ENCODE measurements around the gene ANKRD13B. TPM values are rescaled to one million over a fixed set of nuclear protein-coding genes. Genes with fewer than 3 reads are reported as not detected.
A peak's percentile ranks its signal among the peaks of the same experiment; 100 is the strongest.

The ANKRD13B gene
- total and polyA plus RNA-seq, 8 donors, result 1.8 to 12.3 (median 4.2) TPM; not detected in 1

DNA sequence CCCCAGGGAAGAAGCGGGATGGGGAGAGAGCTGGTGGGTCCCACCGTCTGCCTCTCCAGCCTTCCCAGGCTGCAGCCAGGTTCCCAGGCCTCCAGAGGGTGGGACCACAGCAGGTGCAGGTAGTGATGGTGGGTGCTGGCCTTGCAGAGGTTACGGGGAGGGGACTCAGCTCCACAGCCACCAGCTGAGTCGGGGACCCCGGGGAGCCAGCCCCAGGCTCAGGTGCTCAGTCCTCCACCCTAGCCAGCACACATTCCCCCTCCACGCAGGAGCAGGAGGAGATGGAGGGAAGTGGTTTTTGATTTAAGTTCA is 19.4 kb upstream of the ANKRD13B start:
- Histone ChIP-seq H3K27me3 (no peaks in the 10 kb centered on the region), H3K36me3 (peaks cover 36 to 62% (median 55%) of the 10 kb centered on the region in 4 donors), H3K9me3 (no peaks in the 10 kb centered on the region), H3K4me3 (no peak overlapping the region), H3K27ac (peak overlapping the region in 1 of 5 donors; percentile 18), H3K4me1 (peaks cover 26 to 72% (median 67%) of the 10 kb centered on the region in 4 donors)
- intact Hi-C loops (cut with DNase I; ENCODE audit: low total_unique reads), result no loop called here
- 76 to 86% (median 83%) methylated on average over 5 to 6 of the region's 6 CpGs for WGBS, 5 donors
- DNase-seq, result no peak
- TF ChIP-seq, protein P1, sequence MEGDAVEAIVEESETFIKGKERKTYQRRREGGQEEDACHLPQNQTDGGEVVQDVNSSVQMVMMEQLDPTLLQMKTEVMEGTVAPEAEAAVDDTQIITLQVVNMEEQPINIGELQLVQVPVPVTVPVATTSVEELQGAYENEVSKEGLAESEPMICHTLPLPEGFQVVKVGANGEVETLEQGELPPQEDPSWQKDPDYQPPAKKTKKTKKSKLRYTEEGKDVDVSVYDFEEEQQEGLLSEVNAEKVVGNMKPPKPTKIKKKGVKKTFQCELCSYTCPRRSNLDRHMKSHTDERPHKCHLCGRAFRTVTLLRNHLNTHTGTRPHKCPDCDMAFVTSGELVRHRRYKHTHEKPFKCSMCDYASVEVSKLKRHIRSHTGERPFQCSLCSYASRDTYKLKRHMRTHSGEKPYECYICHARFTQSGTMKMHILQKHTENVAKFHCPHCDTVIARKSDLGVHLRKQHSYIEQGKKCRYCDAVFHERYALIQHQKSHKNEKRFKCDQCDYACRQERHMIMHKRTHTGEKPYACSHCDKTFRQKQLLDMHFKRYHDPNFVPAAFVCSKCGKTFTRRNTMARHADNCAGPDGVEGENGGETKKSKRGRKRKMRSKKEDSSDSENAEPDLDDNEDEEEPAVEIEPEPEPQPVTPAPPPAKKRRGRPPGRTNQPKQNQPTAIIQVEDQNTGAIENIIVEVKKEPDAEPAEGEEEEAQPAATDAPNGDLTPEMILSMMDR (IDR thresholded peaks at IDR 0.05), result no peak
- no peak for TF ChIP-seq POLR2AphosphoS5 (IDR thresholded peaks at IDR 0.05)

DNA sequence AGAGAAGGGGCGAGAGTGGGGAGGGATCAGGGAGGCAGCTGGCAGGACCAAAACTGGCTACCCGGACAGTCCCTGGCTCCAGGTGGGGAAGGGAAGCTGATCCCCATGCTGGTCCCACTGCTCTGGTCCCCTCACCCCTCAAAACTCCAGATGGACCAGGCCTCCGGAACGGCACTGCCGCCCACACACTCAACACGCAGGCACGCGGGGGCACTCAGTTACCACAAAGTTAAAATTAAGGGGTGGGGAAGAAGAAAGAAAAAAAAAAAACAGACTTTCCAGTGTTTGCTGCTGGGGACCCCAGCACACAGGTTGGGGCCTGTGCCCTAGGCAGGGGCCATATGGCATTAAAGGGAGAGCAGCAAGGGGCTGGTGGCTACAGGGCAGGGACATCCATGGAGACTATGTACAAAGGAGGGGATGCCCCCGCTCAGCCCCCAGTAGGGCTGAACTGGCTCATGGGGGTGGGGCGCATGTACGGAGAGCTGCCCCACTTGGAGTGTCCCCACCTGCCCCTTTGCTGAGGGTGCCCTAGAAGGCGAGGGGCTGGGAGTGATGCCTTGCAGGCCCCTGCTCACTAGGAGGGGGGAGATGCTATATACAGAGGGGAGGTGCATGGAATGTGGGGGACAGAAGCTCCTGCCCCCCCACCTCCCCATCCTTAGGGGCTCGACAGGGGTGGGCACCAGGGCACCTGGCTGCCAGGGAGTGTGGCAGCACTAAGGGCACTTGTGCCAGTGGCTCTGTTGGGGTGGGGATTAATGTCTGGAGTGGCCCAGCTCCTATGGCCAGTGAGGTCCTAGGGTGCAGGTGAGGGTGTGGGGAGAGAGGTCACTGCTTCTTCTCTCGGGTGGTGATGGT is 18.8 kb upstream of the ANKRD13B start:
- WGBS, 5 donors, result 84 to 89% (median 88%) methylated on average over 13 to 14 of the region's 14 CpGs
- intact Hi-C loops (cut with DNase I; ENCODE audit: low total_unique reads), result no loop called here
- Histone ChIP-seq H3K4me3 (no peak overlapping the region), H3K36me3 (peaks cover 36 to 68% (median 61%) of the 10 kb centered on the region in 4 donors), H3K27me3 (no peaks in the 10 kb centered on the region), H3K4me1 (peaks cover 24 to 67% (median 63%) of the 10 kb centered on the region in 4 donors), H3K9me3 (no peaks in the 10 kb centered on the region), H3K27ac (peak overlapping the region in 4 of 5 donors; percentile 6 to 38 (median 27))
- TF ChIP-seq, protein P1 (IDR thresholded peaks at IDR 0.05), result no peak
- TF ChIP-seq POLR2AphosphoS5 (IDR thresholded peaks at IDR 0.05) (no peak), EP300 (IDR thresholded peaks at IDR 0.05) (no peak), POLR2A (IDR thresholded peaks at IDR 0.05) (no peak)
- DNase-seq, result no peak

DNA sequence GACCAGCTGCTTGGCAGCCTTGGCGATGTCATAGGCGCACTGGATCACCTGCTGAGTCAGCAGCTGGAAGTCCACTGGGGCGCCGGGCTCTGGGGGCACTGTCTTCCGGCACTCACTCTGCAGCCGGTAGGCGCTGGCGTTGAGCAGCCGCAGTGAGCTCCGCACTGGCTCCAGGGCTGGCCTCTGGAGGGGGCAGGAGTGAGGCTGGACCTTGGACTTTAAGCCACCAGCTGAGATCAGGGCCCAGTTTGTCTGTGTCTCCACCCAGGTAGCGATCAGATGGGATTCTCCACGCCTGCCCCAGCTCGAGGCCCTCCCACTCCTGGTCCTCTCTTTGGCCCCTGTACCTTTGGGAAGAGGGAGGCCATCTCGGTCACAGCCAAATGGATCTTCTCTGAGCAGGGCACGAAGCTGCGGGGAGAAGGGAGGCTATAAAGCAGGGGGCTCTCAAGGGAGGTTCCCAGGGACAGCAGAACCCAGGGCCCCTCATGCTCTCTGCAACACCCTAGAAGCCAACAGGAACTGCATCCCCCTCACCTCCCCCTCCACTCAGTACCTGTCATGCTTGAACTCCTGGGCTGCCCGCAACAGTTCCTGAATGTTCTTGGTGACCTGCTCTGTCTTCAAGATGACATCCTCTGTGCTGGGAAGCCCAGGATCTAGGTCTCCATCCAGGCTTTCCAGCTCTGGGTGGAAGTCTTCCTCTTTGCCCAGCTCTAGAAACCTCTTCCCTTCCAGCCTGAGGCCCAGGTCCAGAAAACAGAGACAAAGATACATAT is 18.0 kb upstream of the ANKRD13B start:
- H3K27me3 ChIP-seq, result no peaks in the 10 kb centered on the region
- H3K27ac ChIP-seq, result peak overlapping the region in 4 of 5 donors; percentile 6 to 38 (median 23)
- DNase-seq, result peak; percentile 69 to 92
- TF ChIP-seq POLR2AphosphoS5 (IDR thresholded peaks at IDR 0.05) (peak in 1 of 3 donors; percentile 23), POLR2A (IDR thresholded peaks at IDR 0.05) (no peak), EP300 (IDR thresholded peaks at IDR 0.05) (no peak)
- TF ChIP-seq, protein P1 (IDR thresholded peaks at IDR 0.05), result no peak
- intact Hi-C loops (cut with DNase I; ENCODE audit: low total_unique reads), result no loop called here
- 34 to 69% (median 53%) methylated on average over 9 to 17 of the region's 17 CpGs for WGBS, 5 donors
- no peaks in the 10 kb centered on the region for H3K9me3 ChIP-seq
- peaks cover 17 to 59% (median 56%) of the 10 kb centered on the region in 4 donors for H3K4me1 ChIP-seq
- peaks cover 36 to 75% (median 67%) of the 10 kb centered on the region in 4 donors for H3K36me3 ChIP-seq
- no peak overlapping the region for H3K4me3 ChIP-seq

DNA sequence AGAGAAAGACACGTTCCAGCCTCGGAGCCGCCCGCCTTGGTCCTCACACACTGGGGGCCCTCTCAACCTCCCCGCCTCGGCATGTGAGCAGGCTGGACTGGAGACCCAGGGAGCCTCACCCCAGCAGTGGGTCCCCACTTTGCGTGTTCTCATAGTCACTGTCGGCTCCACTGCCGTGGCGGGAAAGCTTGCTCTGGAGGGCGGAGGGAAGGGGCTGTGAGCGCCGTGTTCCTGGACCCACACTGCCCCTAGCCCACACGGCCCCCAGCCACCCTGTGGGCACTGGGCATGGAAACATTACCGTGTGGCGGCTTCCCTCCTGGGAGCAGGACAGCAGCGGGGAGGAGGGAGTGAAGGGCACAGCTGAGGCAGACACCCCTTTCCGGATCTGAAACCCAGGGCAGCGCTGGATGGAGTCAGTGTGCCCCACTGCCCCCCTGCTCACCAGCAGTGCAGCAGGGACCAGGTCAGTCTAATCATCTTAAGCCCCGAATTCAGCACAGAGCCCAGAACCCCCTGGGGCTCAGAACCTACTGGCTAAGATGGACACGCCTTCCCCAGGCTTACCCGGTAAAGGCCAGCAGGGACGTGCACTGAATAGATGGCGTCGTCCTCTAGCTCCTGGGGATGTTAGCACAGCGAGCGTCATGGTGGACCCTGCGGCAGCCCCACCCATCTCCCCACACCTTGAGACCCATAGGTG is 17.3 kb upstream of the ANKRD13B start:
- Histone ChIP-seq H3K27ac (no peak overlapping the region), H3K36me3 (peaks cover 36 to 77% (median 69%) of the 10 kb centered on the region in 4 donors), H3K4me1 (peaks cover 17 to 60% (median 58%) of the 10 kb centered on the region in 4 donors), H3K4me3 (no peak overlapping the region), H3K9me3 (no peaks in the 10 kb centered on the region), H3K27me3 (no peaks in the 10 kb centered on the region)
- 84 to 88% (median 88%) methylated on average over 16 to 28 of the region's 28 CpGs for WGBS, 5 donors
- TF ChIP-seq, protein P1 (IDR thresholded peaks at IDR 0.05), result no peak
- TF ChIP-seq POLR2AphosphoS5 (IDR thresholded peaks at IDR 0.05), result no peak
- intact Hi-C loops (cut with DNase I; ENCODE audit: low total_unique reads), result no loop called here
- peak in 1 of 2 donors; percentile 48 for DNase-seq

Data from stomach (tissue), 9 donors.